Measurements from ENCODE around the gene NR4A3.

Gene NR4A3

GRCh38 chr9:99870126-99870525 lies 48.4 kb downstream of the NR4A3 start:
- no peak for TF ChIP-seq CTCF (IDR thresholded peaks at IDR 0.05; ENCODE audit: low read depth, low read length, missing control alignments)
- no peak overlapping the region for H3K4me3 ChIP-seq (replicated peaks; ENCODE audit: low read depth, low read length)
- DNase-seq (ENCODE audit: extremely low read depth, low read depth) = no peak

- DNase-seq (ENCODE audit: extremely low read depth, low read depth) = peak; percentile 14
- TF ChIP-seq CTCF (IDR thresholded peaks at IDR 0.05; ENCODE audit: low read depth, low read length, missing control alignments) = no peak
- no peak overlapping the region for H3K4me3 ChIP-seq (replicated peaks; ENCODE audit: low read depth, low read length)
Observed at GRCh38 chr9:99873531-99873930, 51.8 kb downstream of the NR4A3 start.

- DNase-seq (ENCODE audit: extremely low read depth, low read depth) = no peak
- no peak for TF ChIP-seq CTCF (IDR thresholded peaks at IDR 0.05; ENCODE audit: low read depth, low read length, missing control alignments)
- H3K4me3 ChIP-seq (replicated peaks; ENCODE audit: low read depth, low read length) = no peak overlapping the region
Observed at GRCh38 chr9:99873943-99874584, 52.4 kb downstream of the NR4A3 start.

- H3K4me3 ChIP-seq (replicated peaks; ENCODE audit: low read depth, low read length) = no peak overlapping the region
- no peak for DNase-seq (ENCODE audit: extremely low read depth, low read depth)
- no peak for TF ChIP-seq CTCF (IDR thresholded peaks at IDR 0.05; ENCODE audit: low read depth, low read length, missing control alignments)
Observed at GRCh38 chr9:99876190-99876589, 54.5 kb downstream of the NR4A3 start.

GRCh38 chr9:99878651-99879050 lies 57.0 kb downstream of the NR4A3 start:
- no peak for DNase-seq (ENCODE audit: extremely low read depth, low read depth)
- no peak overlapping the region for H3K4me3 ChIP-seq (replicated peaks; ENCODE audit: low read depth, low read length)
- TF ChIP-seq CTCF (IDR thresholded peaks at IDR 0.05; ENCODE audit: low read depth, low read length, missing control alignments) = no peak

- no peak for DNase-seq (ENCODE audit: extremely low read depth, low read depth)
- TF ChIP-seq CTCF (IDR thresholded peaks at IDR 0.05; ENCODE audit: low read depth, low read length, missing control alignments) = no peak
- H3K4me3 ChIP-seq (replicated peaks; ENCODE audit: low read depth, low read length) = no peak overlapping the region
Observed at GRCh38 chr9:99881769-99882168, 60.1 kb downstream of the NR4A3 start.

GRCh38 chr9:99885747-99886146 lies 64.1 kb downstream of the NR4A3 start:
- TF ChIP-seq CTCF (IDR thresholded peaks at IDR 0.05; ENCODE audit: low read depth, low read length, missing control alignments) = no peak
- DNase-seq (ENCODE audit: extremely low read depth, low read depth) = no peak
- no peak overlapping the region for H3K4me3 ChIP-seq (replicated peaks; ENCODE audit: low read depth, low read length)
